ENCODE results near the gene ARVCF. TPM values are rescaled to one million over a fixed set of nuclear protein-coding genes. Genes with fewer than 3 reads are reported as not detected.
A peak's percentile ranks its signal among the peaks of the same experiment; 100 is the strongest.

The ARVCF gene
- total and polyA plus RNA-seq, 9 of the 15 experiments (the other 6 are each of a cell fraction or from before 2014, with no cell fraction given): 0.03 to 97.4 (median 15.6) TPM

DNA sequence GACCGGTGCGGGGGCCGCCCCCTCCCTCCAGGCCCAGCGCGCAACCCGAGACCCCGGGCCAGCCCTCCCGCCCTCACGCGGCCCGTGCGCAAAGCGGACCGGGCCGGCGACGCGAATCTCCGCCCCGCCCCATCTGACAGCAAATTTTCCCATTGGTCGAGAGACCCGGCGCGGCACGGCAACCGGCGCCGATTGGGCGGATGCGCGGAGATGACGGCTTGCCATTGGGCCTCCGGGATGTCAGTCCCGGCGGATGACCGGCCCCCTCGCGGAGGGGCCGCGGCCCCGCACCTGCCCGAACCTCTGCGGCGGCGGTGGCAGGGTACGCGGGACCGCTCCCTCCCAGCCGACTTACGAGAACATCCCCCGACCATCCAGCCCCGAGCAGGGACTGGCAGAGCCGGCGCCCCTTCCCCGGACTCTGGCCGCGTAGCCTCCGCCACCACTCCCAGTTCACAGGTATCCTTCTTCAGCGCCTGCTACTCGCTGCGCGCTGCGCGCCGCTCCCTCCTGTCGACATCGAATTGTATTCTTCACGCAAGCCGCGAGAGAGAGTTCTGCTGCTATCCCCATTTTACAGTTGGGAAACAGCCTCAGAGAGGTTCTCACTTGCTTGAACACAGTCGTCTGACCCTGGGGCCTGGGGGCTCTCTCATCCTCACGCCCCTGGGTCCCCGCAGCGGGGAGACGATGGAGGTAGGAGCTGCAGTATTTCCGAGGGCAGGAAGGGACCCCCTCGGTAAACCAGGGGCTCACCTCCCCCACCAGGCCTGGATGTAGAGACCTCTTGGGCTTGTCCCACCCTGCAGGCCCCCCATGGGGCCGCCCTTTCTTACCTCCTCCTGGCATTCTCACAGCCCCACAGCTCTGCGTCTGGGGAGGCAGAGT lies at the start of gene ARVCF (continued):
- no peak for TF ChIP-seq PYGO2 (tag; IDR thresholded peaks at IDR 0.05)
- no peak for TF ChIP-seq SOX6 (IDR thresholded peaks at IDR 0.05)
- TF ChIP-seq MAFF (IDR thresholded peaks at IDR 0.05; ENCODE audit: low read length): no peak
- TF ChIP-seq TAF15 (IDR thresholded peaks at IDR 0.05; ENCODE audit: low read depth, low read length): no peak
- no peak for TF ChIP-seq SNIP1 (IDR thresholded peaks at IDR 0.05; ENCODE audit: low read depth)
- TF ChIP-seq MYNN (IDR thresholded peaks at IDR 0.05): no peak
- no peak for TF ChIP-seq MYNN (CRISPR knock-in tag; IDR thresholded peaks at IDR 0.05)
- peak; percentile 21; the same call in 1 of the 2 replicates for TF ChIP-seq GTF2F1 (IDR thresholded peaks at IDR 0.05; ENCODE audit: low read depth, low read length)
- TF ChIP-seq SMAD4 (CRISPR knock-in tag; conservative IDR thresholded peaks at IDR 0.05): peak; percentile 76
- TF ChIP-seq, protein P1, sequence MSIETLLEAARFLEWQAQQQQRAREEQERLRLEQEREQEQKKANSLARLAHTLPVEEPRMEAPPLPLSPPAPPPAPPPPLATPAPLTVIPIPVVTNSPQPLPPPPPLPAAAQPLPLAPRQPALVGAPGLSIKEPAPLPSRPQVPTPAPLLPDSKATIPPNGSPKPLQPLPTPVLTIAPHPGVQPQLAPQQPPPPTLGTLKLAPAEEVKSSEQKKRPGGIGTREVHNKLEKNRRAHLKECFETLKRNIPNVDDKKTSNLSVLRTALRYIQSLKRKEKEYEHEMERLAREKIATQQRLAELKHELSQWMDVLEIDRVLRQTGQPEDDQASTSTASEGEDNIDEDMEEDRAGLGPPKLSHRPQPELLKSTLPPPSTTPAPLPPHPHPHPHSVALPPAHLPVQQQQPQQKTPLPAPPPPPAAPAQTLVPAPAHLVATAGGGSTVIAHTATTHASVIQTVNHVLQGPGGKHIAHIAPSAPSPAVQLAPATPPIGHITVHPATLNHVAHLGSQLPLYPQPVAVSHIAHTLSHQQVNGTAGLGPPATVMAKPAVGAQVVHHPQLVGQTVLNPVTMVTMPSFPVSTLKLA (conservative IDR thresholded peaks at IDR 0.05): no peak
- TF ChIP-seq SREBF1 (IDR thresholded peaks at IDR 0.05; ENCODE audit: borderline replicate concordance, low read depth, low read length): no peak; the same call in none of the 2 replicates
- TF ChIP-seq, protein P2, sequence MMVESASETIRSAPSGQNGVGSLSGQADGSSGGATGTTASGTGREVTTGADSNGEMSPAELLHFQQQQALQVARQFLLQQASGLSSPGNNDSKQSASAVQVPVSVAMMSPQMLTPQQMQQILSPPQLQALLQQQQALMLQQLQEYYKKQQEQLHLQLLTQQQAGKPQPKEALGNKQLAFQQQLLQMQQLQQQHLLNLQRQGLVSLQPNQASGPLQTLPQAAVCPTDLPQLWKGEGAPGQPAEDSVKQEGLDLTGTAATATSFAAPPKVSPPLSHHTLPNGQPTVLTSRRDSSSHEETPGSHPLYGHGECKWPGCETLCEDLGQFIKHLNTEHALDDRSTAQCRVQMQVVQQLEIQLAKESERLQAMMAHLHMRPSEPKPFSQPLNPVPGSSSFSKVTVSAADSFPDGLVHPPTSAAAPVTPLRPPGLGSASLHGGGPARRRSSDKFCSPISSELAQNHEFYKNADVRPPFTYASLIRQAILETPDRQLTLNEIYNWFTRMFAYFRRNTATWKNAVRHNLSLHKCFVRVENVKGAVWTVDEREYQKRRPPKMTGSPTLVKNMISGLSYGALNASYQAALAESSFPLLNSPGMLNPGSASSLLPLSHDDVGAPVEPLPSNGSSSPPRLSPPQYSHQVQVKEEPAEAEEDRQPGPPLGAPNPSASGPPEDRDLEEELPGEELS (CRISPR knock-in tag; IDR thresholded peaks at IDR 0.05; ENCODE audit: borderline replicate concordance): no peak
- TF ChIP-seq, protein P3, sequence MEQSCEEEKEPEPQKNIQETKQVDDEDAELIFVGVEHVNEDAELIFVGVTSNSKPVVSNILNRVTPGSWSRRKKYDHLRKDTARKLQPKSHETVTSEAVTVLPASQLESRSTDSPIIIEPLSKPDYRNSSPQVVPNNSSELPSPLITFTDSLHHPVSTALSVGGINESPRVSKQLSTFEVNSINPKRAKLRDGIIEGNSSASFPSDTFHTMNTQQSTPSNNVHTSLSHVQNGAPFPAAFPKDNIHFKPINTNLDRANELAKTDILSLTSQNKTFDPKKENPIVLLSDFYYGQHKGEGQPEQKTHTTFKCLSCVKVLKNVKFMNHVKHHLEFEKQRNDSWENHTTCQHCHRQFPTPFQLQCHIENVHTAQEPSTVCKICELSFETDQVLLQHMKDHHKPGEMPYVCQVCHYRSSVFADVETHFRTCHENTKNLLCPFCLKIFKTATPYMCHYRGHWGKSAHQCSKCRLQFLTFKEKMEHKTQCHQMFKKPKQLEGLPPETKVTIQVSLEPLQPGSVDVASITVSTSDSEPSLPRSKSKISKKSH (CRISPR knock-in tag; IDR thresholded peaks at IDR 0.05): no peak
- TF ChIP-seq, protein P4, sequence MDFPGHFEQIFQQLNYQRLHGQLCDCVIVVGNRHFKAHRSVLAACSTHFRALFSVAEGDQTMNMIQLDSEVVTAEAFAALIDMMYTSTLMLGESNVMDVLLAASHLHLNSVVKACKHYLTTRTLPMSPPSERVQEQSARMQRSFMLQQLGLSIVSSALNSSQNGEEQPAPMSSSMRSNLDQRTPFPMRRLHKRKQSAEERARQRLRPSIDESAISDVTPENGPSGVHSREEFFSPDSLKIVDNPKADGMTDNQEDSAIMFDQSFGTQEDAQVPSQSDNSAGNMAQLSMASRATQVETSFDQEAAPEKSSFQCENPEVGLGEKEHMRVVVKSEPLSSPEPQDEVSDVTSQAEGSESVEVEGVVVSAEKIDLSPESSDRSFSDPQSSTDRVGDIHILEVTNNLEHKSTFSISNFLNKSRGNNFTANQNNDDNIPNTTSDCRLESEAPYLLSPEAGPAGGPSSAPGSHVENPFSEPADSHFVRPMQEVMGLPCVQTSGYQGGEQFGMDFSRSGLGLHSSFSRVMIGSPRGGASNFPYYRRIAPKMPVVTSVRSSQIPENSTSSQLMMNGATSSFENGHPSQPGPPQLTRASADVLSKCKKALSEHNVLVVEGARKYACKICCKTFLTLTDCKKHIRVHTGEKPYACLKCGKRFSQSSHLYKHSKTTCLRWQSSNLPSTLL (IDR thresholded peaks at IDR 0.05): no peak
- no peak for TF ChIP-seq U2AF2 (optimal IDR thresholded peaks at IDR 0.05; ENCODE audit: low read depth, low read length)
- peak; percentile 83; the same call in 1 of the 2 replicates for TF ChIP-seq HIVEP1 (CRISPR knock-in tag; IDR thresholded peaks at IDR 0.05)
- no peak for TF ChIP-seq RUNX1 (IDR thresholded peaks at IDR 0.05; ENCODE audit: low read depth)
- TF ChIP-seq IFI16 (CRISPR knock-in tag; IDR thresholded peaks at IDR 0.05): 0 out of 2 replicates have a peak, but pooled peaks have one; percentile 42
- no peak for TF ChIP-seq MAFG (tag; conservative IDR thresholded peaks at IDR 0.05)
- TF ChIP-seq CEBPG (CRISPR knock-in tag; IDR thresholded peaks at IDR 0.05): no peak
- no peak for TF ChIP-seq CEBPG (tag; conservative IDR thresholded peaks at IDR 0.05 in 1 of 2, IDR thresholded peaks at IDR 0.05 in 1 of 2)
- TF ChIP-seq THRAP3 (IDR thresholded peaks at IDR 0.05; ENCODE audit: borderline replicate concordance): no peak

Data from K562 (cell line).